HepG2 (cell line): ENCODE data around the gene ARHGAP4. TPM values are rescaled to one million over a fixed set of nuclear protein-coding genes. Genes with fewer than 3 reads are reported as not detected.
A peak's percentile ranks its signal among the peaks of the same experiment; 100 is the strongest.

ENCODE experiments used
- CAMTA2 ChIP-seq: sonication (generic); formaldehyde crosslinking; IDR thresholded peaks from 2 replicates; pipeline ENCODE4 v1.4.0; 2020; ENCODE audit warnings: mild to moderate bottlenecking, missing genetic modification reagents, borderline replicate concordance
- CENPX ChIP-seq: sonication (generic); formaldehyde crosslinking; IDR thresholded peaks from 2 replicates; pipeline ENCODE4 v1.9.0; 2021; ENCODE audit warnings: mild to moderate bottlenecking, missing genetic modification reagents, moderate library complexity
- DNMT3B ChIP-seq: conservative IDR thresholded peaks from 2 replicates; pipeline ENCODE4 v1.6.1; 2016; ENCODE audit warnings: missing biosample characterization, control low read depth
- GATAD2A ChIP-seq: IDR thresholded peaks from 2 replicates; pipeline ENCODE4 v1.6.1; 2016
- NONO ChIP-seq, 2 experiments: fragments of 450-650 bp in 1 of 2; sonication (generic) in 1 of 2; formaldehyde crosslinking in 1 of 2; IDR thresholded peaks in 1 of 2; conservative IDR thresholded peaks in 1 of 2; 2 replicates each; pipeline versions ENCODE4 v1.6.1 to v1.8.0; 2017 to 2022; ENCODE audit warnings: mild to moderate bottlenecking in 1 of 2, missing genetic modification reagents in 1 of 2, moderate library complexity in 1 of 2
- PCBP1 ChIP-seq: fragments of 200-400 bp; formaldehyde crosslinking; IDR thresholded peaks from 2 replicates; pipeline ENCODE4 v1.6.1; 2017; ENCODE audit warnings: mild to moderate bottlenecking, low read depth, low read length, borderline replicate concordance
- REPIN1 ChIP-seq: sonication (generic); formaldehyde crosslinking; IDR thresholded peaks from 2 replicates; pipeline ENCODE4 v1.8.0; 2022; ENCODE audit warnings: missing genetic modification reagents, low read depth, mild to moderate bottlenecking, borderline replicate concordance
- RFX1 ChIP-seq: fragments of 450-650 bp; IDR thresholded peaks from 2 replicates; pipeline ENCODE4 v1.6.1; 2017
- RFXAP ChIP-seq: sonication (generic); formaldehyde crosslinking; IDR thresholded peaks from 2 replicates; pipeline ENCODE4 v1.4.0; 2020; ENCODE audit warnings: missing genetic modification reagents, borderline replicate concordance
- SATB2 ChIP-seq: sonication (generic); formaldehyde crosslinking; IDR thresholded peaks from 2 replicates; pipeline ENCODE4 v1.5.0; 2020; ENCODE audit warnings: missing genetic modification reagents
- SKI ChIP-seq: fragments of 450-650 bp; IDR thresholded peaks from one replicate; pipeline ENCODE4 v1.6.1; 2018; ENCODE audit warnings: mild to moderate bottlenecking; ENCODE audit not compliant: partially characterized antibody
- TEAD2 ChIP-seq: sonication (generic); formaldehyde crosslinking; IDR thresholded peaks from 2 replicates; pipeline ENCODE4 v1.9.0; 2021; ENCODE audit warnings: missing genetic modification reagents
- TRIM24 ChIP-seq: sonication (generic); formaldehyde crosslinking; IDR thresholded peaks from 2 replicates; pipeline ENCODE4 v1.8.0; 2022; ENCODE audit warnings: mild to moderate bottlenecking, missing genetic modification reagents
- ZFP36L2 ChIP-seq: sonication (generic); formaldehyde crosslinking; IDR thresholded peaks from 2 replicates; pipeline ENCODE4 v1.4.0; 2020; ENCODE audit warnings: missing genetic modification reagents
- ZKSCAN5 ChIP-seq: sonication (generic); formaldehyde crosslinking; IDR thresholded peaks from 2 replicates; pipeline ENCODE4 v1.5.1; 2020; ENCODE audit warnings: mild to moderate bottlenecking, missing genetic modification reagents
- ZNF160 ChIP-seq: sonication (generic); formaldehyde crosslinking; IDR thresholded peaks from 2 replicates; pipeline ENCODE4 v1.8.0; 2022; ENCODE audit warnings: mild to moderate bottlenecking, inconsistent platforms, missing genetic modification reagents
- ZNF292 ChIP-seq: sonication (generic); formaldehyde crosslinking; IDR thresholded peaks from 2 replicates; pipeline ENCODE4 v1.8.1; 2022; ENCODE audit warnings: mild to moderate bottlenecking, low read depth, missing genetic modification reagents, borderline replicate concordance
- ZNF331 ChIP-seq: sonication (generic); formaldehyde crosslinking; IDR thresholded peaks from 2 replicates; pipeline ENCODE4 v1.4.0; 2020; ENCODE audit warnings: missing genetic modification reagents
- ZNF367 ChIP-seq: sonication (generic); formaldehyde crosslinking; IDR thresholded peaks from 2 replicates; pipeline ENCODE4 v1.4.0; 2020; ENCODE audit warnings: missing genetic modification reagents, borderline replicate concordance
- ZNF451 ChIP-seq: sonication (generic); formaldehyde crosslinking; IDR thresholded peaks from 2 replicates; pipeline ENCODE4 v1.5.0; 2020; ENCODE audit warnings: mild to moderate bottlenecking, missing genetic modification reagents
- ZNF577 ChIP-seq: sonication (generic); formaldehyde crosslinking; IDR thresholded peaks from 2 replicates; pipeline ENCODE4 v1.4.0; 2020; ENCODE audit warnings: mild to moderate bottlenecking, low read depth, missing genetic modification reagents, borderline replicate concordance
- ZNF672 ChIP-seq: sonication (generic); formaldehyde crosslinking; IDR thresholded peaks from 2 replicates; pipeline ENCODE4 v1.8.1; 2022; ENCODE audit warnings: missing genetic modification reagents
- ZNF724P ChIP-seq: sonication (generic); formaldehyde crosslinking; IDR thresholded peaks from 2 replicates; pipeline ENCODE4 v1.8.0; 2022; ENCODE audit warnings: missing genetic modification reagents, borderline replicate concordance
- polyA plus RNA-seq, 8 experiments: library from polyadenylated mRNA; depleted of rRNA in 3 of 8; stranded (reverse) in 7 of 8; unstranded in 1 of 8; fragments of >200 nt; fragmentation: Illumina TruSeq in 4 of 8; extraction: Trizol in 4 of 8; gene quantifications; 2 replicates each; pipeline versions ENCODE4 v1.2.1 to v1.2.3, GENCODE V29; 2011 to 2016; ENCODE audit warnings: low read depth in 4 of 8, missing spikeins in 1 of 8, mixed read lengths in 1 of 8; ENCODE audit not compliant: insufficient read depth in 1 of 8
- total RNA-seq, 5 experiments: library from RNA; depleted of rRNA; stranded (reverse); fragments of >200 nt; fragmentation: Illumina TruSeq; extraction: Trizol; gene quantifications; 2 replicates each; pipeline ENCODE4 v1.2.3, GENCODE V29; 2016; ENCODE audit warnings: low read depth in 1 of 5
- TF ChIP-seq, protein P1 (sequence below): sonication (generic); formaldehyde crosslinking; IDR thresholded peaks from 2 replicates; pipeline ENCODE4 v1.5.1; 2020; ENCODE audit warnings: missing genetic modification reagents, mild to moderate bottlenecking, borderline replicate concordance
- TF ChIP-seq, protein P2 (sequence below): sonication (generic); formaldehyde crosslinking; IDR thresholded peaks from 2 replicates; pipeline ENCODE4 v1.4.0; 2020; ENCODE audit warnings: missing genetic modification reagents, low read depth, mild to moderate bottlenecking, borderline replicate concordance
- TF ChIP-seq, protein P3 (sequence below): sonication (generic); formaldehyde crosslinking; IDR thresholded peaks from 2 replicates; pipeline ENCODE4 v1.4.0; 2020; ENCODE audit warnings: mild to moderate bottlenecking, missing genetic modification reagents

Gene ARHGAP4
- total and polyA plus RNA-seq, 2 of the 13 experiments (the other 11 are each of a cell fraction or from before 2014, with no cell fraction given) = 0.57 to 0.64 TPM

DNA sequence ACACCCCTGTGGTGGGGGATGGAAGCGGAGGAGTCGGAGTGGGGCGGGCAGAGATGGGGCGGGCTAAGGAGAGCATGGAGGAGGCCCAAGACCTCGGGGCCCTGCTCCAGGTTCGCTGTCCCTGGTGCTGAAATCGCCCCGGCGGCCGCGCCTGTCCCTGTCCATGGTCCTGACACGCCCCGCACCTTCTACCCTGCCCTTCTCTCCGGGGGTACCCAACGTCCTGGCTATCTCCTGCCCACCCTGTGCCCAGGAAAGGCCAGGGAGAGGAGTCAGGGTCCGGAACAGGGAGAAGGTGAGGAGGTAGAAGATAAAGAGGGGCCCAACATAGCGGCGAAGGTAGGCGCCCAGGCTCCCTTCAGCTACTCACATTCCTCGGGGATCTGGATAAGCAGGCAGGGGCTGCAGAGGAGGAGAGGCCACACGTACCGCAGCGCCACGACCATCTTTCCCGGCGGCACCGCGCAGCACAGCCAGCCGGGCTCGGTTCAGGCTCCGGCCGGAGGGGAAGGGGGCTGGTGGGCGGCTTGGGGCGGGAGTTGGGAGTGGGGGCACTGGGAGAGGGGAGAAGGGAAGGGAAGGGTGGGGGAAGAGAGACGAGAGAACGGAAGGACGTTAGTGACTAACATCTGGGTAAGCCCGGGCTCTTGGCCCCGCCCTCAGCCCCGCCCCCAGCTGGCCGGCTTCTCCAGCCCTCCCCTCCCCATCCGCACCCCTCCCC lies 50.5 kb downstream of the ARHGAP4 start (continued):
- TF ChIP-seq, protein P1, sequence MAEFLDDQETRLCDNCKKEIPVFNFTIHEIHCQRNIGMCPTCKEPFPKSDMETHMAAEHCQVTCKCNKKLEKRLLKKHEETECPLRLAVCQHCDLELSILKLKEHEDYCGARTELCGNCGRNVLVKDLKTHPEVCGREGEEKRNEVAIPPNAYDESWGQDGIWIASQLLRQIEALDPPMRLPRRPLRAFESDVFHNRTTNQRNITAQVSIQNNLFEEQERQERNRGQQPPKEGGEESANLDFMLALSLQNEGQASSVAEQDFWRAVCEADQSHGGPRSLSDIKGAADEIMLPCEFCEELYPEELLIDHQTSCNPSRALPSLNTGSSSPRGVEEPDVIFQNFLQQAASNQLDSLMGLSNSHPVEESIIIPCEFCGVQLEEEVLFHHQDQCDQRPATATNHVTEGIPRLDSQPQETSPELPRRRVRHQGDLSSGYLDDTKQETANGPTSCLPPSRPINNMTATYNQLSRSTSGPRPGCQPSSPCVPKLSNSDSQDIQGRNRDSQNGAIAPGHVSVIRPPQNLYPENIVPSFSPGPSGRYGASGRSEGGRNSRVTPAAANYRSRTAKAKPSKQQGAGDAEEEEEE (CRISPR knock-in tag) = peak; percentile 100
- TF ChIP-seq NONO (IDR thresholded peaks at IDR 0.05) = no peak
- TF ChIP-seq NONO (CRISPR knock-in tag; conservative IDR thresholded peaks at IDR 0.05) = no peak
- peak; percentile 97; the same call in 1 of the 2 replicates for TF ChIP-seq ZNF724P (CRISPR knock-in tag)
- TF ChIP-seq SKI = no peak
- TF ChIP-seq ZNF451 (CRISPR knock-in tag) = peak; percentile 99
- TF ChIP-seq, protein P2, sequence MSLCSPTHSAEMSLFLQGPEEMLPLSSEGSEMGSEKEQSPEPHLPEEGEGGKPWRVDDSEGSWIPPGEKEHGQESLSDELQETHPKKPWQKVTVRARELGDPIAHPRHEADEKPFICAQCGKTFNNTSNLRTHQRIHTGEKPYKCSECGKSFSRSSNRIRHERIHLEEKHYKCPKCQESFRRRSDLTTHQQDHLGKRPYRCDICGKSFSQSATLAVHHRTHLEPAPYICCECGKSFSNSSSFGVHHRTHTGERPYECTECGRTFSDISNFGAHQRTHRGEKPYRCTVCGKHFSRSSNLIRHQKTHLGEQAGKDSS (CRISPR knock-in tag) = peak; percentile 98
- TF ChIP-seq ZNF331 (CRISPR knock-in tag) = peak; percentile 99
- peak; percentile 94 for TF ChIP-seq REPIN1 (CRISPR knock-in tag)
- TF ChIP-seq ZFP36L2 (CRISPR knock-in tag) = peak; percentile 99
- no peak for TF ChIP-seq RFX1
- TF ChIP-seq ZNF160 = peak; percentile 99
- peak; percentile 94 for TF ChIP-seq ZKSCAN5
- peak; percentile 100 for TF ChIP-seq SATB2 (CRISPR knock-in tag)
- TF ChIP-seq, protein P3, sequence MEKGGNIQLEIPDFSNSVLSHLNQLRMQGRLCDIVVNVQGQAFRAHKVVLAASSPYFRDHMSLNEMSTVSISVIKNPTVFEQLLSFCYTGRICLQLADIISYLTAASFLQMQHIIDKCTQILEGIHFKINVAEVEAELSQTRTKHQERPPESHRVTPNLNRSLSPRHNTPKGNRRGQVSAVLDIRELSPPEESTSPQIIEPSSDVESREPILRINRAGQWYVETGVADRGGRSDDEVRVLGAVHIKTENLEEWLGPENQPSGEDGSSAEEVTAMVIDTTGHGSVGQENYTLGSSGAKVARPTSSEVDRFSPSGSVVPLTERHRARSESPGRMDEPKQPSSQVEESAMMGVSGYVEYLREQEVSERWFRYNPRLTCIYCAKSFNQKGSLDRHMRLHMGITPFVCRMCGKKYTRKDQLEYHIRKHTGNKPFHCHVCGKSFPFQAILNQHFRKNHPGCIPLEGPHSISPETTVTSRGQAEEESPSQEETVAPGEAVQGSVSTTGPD = peak; percentile 93
- TF ChIP-seq TEAD2 (CRISPR knock-in tag) = peak; percentile 99
- no peak for TF ChIP-seq TRIM24 (CRISPR knock-in tag)
- peak; percentile 100 for TF ChIP-seq CAMTA2 (CRISPR knock-in tag)
- peak; percentile 87; the same call in 1 of the 2 replicates for TF ChIP-seq CENPX (CRISPR knock-in tag)
- TF ChIP-seq DNMT3B = peak; percentile 100
- TF ChIP-seq ZNF292 (CRISPR knock-in tag) = peak; percentile 80; the same call in 1 of the 2 replicates
- TF ChIP-seq RFXAP (CRISPR knock-in tag) = peak; percentile 98
- peak; percentile 98; the same call in 1 of the 2 replicates for TF ChIP-seq ZNF577 (CRISPR knock-in tag)
- TF ChIP-seq ZNF367 (CRISPR knock-in tag) = peak; percentile 99
- peak; percentile 90 for TF ChIP-seq GATAD2A
- no peak for TF ChIP-seq PCBP1
- peak; percentile 93; the same call in 1 of the 2 replicates for TF ChIP-seq ZNF672
